HUES64 (cell line): ENCODE results near the gene SERPINH1.

Experiments
- H3K27ac ChIP-seq: 2 replicates; pipeline ENCODE4 v1.7.0; 2013; ENCODE audit warnings: low read depth, low read length, inconsistent platforms
- H3K27me3 ChIP-seq: 2 replicates; pipeline ENCODE4 v1.6.1; 2013; ENCODE audit warnings: mild to moderate bottlenecking, low read length; ENCODE audit not compliant: insufficient read depth
- H3K36me3 ChIP-seq: 2 replicates; pipeline ENCODE4 v1.6.1; 2013; ENCODE audit warnings: mild to moderate bottlenecking, low read length; ENCODE audit not compliant: insufficient read depth
- H3K4me1 ChIP-seq: 2 replicates; pipeline ENCODE4 v1.6.1; 2013; ENCODE audit warnings: mild to moderate bottlenecking, low read length, moderate library complexity; ENCODE audit not compliant: insufficient read depth
- H3K4me3 ChIP-seq: 2 replicates; pipeline ENCODE4 v1.5.1; 2013; ENCODE audit warnings: mild to moderate bottlenecking, low read length, moderate library complexity
- H3K9ac ChIP-seq: 2 replicates; pipeline ENCODE4 v1.6.1; 2013; ENCODE audit warnings: mild to moderate bottlenecking, low read depth, low read length
- H3K9me3 ChIP-seq: 2 replicates; pipeline ENCODE4 v1.6.1; 2013; ENCODE audit warnings: low read depth, low read length; ENCODE audit not compliant: insufficient read depth
- WGBS: fragments of 150-250, 120-280 bp; methylation state at CpG from one replicate; pipeline ENCODE4 v1.1.7; 2013; ENCODE audit warnings: missing lambda C conversion rate; 5-methylcytosine and 5-hydroxymethylcytosine counted together

Gene SERPINH1

DNA sequence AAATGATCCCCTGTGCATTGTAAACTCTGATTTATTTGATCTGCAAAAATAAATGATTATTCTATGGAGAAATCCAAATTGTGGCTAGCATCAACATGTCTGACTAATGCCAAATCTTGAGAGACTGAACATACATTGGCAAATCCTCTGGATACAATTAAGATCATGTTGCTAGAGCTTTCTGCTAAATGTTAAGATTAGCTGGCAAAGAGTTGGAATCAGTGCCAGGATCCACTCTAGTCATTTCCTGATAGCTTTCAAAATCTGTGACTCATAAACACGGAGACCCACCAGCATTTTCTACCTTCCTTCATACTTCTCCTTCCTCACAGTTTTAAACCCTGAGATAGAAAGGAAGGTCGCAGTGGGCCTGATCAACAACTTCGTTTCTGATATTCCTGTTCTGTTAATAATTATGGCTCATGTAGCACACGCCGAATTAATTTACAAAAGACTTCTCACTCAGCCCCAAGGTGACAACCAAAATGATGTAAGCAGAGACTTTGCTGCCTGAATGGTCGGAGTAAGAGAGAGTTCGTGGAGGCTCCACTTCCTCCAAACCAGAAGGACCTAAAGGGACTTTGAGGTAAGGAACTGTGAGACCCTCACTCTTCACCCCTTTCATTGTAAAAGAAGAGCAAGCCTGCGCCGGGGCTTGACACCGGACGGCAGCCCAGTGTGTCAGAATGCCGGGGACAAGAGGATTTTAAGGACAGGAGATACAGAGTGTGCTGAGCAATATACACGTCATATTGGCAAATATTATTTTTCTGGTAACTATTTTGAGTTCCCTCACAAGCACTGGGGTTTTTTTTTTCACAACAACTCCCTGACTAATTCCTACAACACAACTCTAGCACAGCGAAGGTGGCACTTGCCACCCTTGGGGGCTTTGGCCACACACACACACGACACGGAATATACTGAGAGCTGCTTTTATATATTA, 42.0 kb downstream of the SERPINH1 start:
- H3K27ac ChIP-seq, result no peak overlapping the region
- H3K9me3 ChIP-seq, result no peaks in the 10 kb centered on the region
- WGBS, result 92% methylated on average over 16 of the region's 16 CpGs
- no peaks in the 10 kb centered on the region for H3K27me3 ChIP-seq
- H3K36me3 ChIP-seq, result no peaks in the 10 kb centered on the region
- H3K4me3 ChIP-seq, result no peak overlapping the region
- peaks cover 3% of the 10 kb centered on the region; the same call in 1 of the 2 replicates for H3K4me1 ChIP-seq
- H3K9ac ChIP-seq, result no peak overlapping the region

DNA sequence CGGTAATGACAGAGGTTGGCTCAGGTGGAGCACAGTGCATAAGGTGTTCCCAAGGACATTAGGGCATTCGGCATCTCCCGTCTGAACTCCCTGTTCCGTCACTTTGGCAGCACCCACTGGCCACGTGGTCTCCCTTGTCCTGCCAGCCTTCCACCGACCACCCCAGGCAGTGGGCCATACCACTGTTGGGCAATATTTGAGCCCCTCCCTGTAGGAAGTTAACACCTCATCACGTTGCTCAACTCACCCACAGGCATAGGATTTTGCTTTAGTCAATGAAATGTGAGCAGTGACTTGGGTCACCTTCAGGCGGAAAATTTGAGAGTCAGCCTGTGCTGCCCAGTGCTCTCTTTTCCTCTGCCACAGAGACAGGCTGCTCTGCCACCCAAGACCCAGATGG, 44.0 kb downstream of the SERPINH1 start:
- H3K27me3 ChIP-seq, result no peaks in the 10 kb centered on the region
- 92% methylated on average over 8 of the region's 8 CpGs for WGBS
- no peaks in the 10 kb centered on the region for H3K36me3 ChIP-seq
- H3K9ac ChIP-seq, result no peak overlapping the region
- H3K9me3 ChIP-seq, result no peaks in the 10 kb centered on the region
- H3K27ac ChIP-seq, result no peak overlapping the region
- H3K4me3 ChIP-seq, result no peak overlapping the region
- H3K4me1 ChIP-seq, result peaks cover 3% of the 10 kb centered on the region; the same call in 1 of the 2 replicates

DNA sequence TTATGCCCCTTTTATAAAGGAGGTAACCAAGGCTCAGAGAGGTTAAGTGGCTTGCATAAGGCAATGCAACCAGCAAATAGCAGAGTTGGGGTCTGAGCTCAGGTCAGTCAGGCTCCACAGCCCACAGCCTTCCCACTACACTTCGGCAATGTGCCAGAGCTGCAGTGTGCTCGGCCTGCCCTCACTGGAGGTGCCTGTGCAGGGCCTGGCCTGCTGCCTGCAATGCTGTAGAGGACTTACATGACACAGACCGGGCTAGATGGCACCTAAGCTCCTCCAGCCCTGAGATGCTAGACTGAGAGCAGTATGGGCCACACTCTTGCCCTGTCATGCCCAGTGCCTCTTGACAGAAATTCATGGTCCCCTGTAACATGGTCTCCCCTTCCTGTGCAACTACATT, 49.8 kb downstream of the SERPINH1 start:
- H3K36me3 ChIP-seq, result no peaks in the 10 kb centered on the region
- no peak overlapping the region for H3K9ac ChIP-seq
- no peak overlapping the region for H3K4me3 ChIP-seq
- no peak overlapping the region for H3K27ac ChIP-seq
- H3K9me3 ChIP-seq, result no peaks in the 10 kb centered on the region
- H3K27me3 ChIP-seq, result no peaks in the 10 kb centered on the region
- H3K4me1 ChIP-seq, result no peaks in the 10 kb centered on the region; the same call in 1 of the 2 replicates
- WGBS, result 96% methylated on average over 3 of the region's 3 CpGs

DNA sequence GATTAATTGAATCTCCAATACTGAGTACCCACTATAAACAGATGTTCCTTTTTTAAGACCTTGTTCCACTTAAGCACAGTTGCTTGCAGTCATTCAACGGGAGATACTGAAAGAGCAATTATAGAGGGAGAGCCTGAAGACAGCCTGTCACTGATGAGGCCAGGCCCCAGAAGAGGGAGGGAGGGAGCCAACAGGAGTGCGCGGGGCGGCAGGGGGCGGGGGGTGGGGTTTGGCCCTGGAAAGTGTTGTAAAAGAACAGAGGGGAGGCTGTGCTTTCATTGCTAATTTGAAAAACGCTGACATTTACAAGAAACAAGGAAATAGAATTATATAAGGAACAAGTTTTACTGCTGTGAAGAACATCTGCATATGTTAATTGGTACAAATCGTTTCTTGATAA, 53.7 kb downstream of the SERPINH1 start:
- Histone ChIP-seq H3K4me3 (no peak overlapping the region), H3K9me3 (no peaks in the 10 kb centered on the region), H3K9ac (no peak overlapping the region), H3K27ac (no peak overlapping the region), H3K36me3 (no peaks in the 10 kb centered on the region), H3K27me3 (no peaks in the 10 kb centered on the region), H3K4me1 (no peaks in the 10 kb centered on the region; the same call in 1 of the 2 replicates)
- WGBS, result 56% methylated on average over 7 of the region's 7 CpGs

DNA sequence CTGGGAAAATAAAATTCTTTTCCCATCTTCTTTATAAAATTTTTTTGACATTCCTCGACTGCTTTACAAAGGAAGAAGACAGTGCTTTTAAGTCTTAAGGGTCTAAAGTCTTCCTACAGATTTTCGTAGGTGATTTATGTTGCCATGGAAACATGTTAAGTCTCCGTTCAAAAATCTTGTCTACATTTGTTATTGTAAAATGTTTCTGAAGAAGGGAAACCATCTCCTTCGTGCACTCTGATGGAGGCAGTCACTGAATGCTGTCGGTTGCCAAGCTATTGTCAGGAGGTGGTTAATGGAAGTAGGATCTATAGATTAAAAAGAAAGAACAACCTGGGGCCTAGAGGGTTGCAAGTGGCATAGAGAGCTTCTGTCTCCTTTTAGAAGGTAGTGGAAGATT, 54.2 kb downstream of the SERPINH1 start:
- H3K27ac ChIP-seq, result no peak overlapping the region
- H3K27me3 ChIP-seq, result no peaks in the 10 kb centered on the region
- 85% methylated on average over 5 of the region's 5 CpGs for WGBS
- no peak overlapping the region for H3K4me3 ChIP-seq
- H3K9ac ChIP-seq, result no peak overlapping the region
- H3K9me3 ChIP-seq, result no peaks in the 10 kb centered on the region
- H3K4me1 ChIP-seq, result no peaks in the 10 kb centered on the region; the same call in 1 of the 2 replicates
- H3K36me3 ChIP-seq, result no peaks in the 10 kb centered on the region
